HepG2 (cell line): ENCODE data around the gene TEKT5. TPM values are rescaled to one million over a fixed set of nuclear protein-coding genes. Genes with fewer than 3 reads are reported as not detected.

Source experiments
- CCAR2 ChIP-seq: fragments of 200-400 bp; formaldehyde crosslinking; optimal IDR thresholded peaks from 2 replicates; pipeline ENCODE3; 2018; ENCODE audit warnings: low read depth, mild to moderate bottlenecking, low read length, moderate library complexity
- EHMT2 ChIP-seq: fragments of 200-600 bp; sonication (generic); IDR thresholded peaks from 2 replicates; pipeline ENCODE4 v1.7.0; 2017; ENCODE audit warnings: antibody characterized with exemption, low read depth, low read length, borderline replicate concordance
- ETS1 ChIP-seq: sonication (generic); formaldehyde crosslinking; IDR thresholded peaks from 2 replicates; pipeline ENCODE4 v1.4.0; 2020; ENCODE audit warnings: missing genetic modification reagents
- HMGXB4 ChIP-seq, 2 experiments: sonication (generic) in 1 of 2; formaldehyde crosslinking in 1 of 2; IDR thresholded peaks; 2 replicates each; pipeline versions ENCODE4 v1.4.0 to v1.6.1; 2018 to 2020; ENCODE audit warnings: missing genetic modification reagents in 2 of 2, borderline replicate concordance in 1 of 2, low read depth in 1 of 2, mild to moderate bottlenecking in 1 of 2, missing biosample characterization in 1 of 2
- KAT2B ChIP-seq: fragments of 150-350 bp; IDR thresholded peaks from 2 replicates; pipeline ENCODE4 v1.6.1; 2014; ENCODE audit warnings: low read depth, low read length, borderline replicate concordance
- KAT7 ChIP-seq: IDR thresholded peaks from 2 replicates; pipeline ENCODE4 v1.6.1; 2018; ENCODE audit warnings: borderline replicate concordance, missing compliant biosample characterization
- KLF11 ChIP-seq: IDR thresholded peaks from 2 replicates; pipeline ENCODE4 v1.6.1; 2016; ENCODE audit warnings: missing compliant biosample characterization
- MLXIP ChIP-seq: sonication (generic); formaldehyde crosslinking; IDR thresholded peaks from 2 replicates; pipeline ENCODE4 v1.9.0; 2021; ENCODE audit warnings: missing genetic modification reagents, borderline replicate concordance
- PREB ChIP-seq: sonication (generic); formaldehyde crosslinking; IDR thresholded peaks from 2 replicates; pipeline ENCODE4 v1.4.0; 2020; ENCODE audit warnings: missing genetic modification reagents
- TCF7L2 ChIP-seq: IDR thresholded peaks from 2 replicates; pipeline ENCODE4 v1.6.1; 2011; ENCODE audit warnings: mild to moderate bottlenecking, low read depth, low read length, moderate library complexity
- THYN1 ChIP-seq: sonication (generic); formaldehyde crosslinking; IDR thresholded peaks from 2 replicates; pipeline ENCODE4 v1.8.1; 2023; ENCODE audit warnings: low read depth, mild to moderate bottlenecking, moderate library complexity, missing genetic modification reagents, borderline replicate concordance
- ZC3H13 ChIP-seq: sonication (generic); formaldehyde crosslinking; IDR thresholded peaks from 2 replicates; pipeline ENCODE4 v1.8.1; 2023; ENCODE audit warnings: mild to moderate bottlenecking, missing genetic modification reagents, moderate library complexity
- ZFP36L2 ChIP-seq: sonication (generic); formaldehyde crosslinking; IDR thresholded peaks from 2 replicates; pipeline ENCODE4 v1.4.0; 2020; ENCODE audit warnings: missing genetic modification reagents
- ZFP62 ChIP-seq: sonication (generic); formaldehyde crosslinking; IDR thresholded peaks from 2 replicates; pipeline ENCODE4 v1.4.0; 2020; ENCODE audit warnings: missing genetic modification reagents
- ZNF501 ChIP-seq: sonication (generic); formaldehyde crosslinking; IDR thresholded peaks from 2 replicates; pipeline ENCODE4 v1.5.1; 2020; ENCODE audit warnings: mild to moderate bottlenecking, moderate library complexity, missing genetic modification reagents
- ZNF547 ChIP-seq: sonication (generic); formaldehyde crosslinking; IDR thresholded peaks from 2 replicates; pipeline ENCODE4 v1.5.1; 2020; ENCODE audit warnings: mild to moderate bottlenecking, missing genetic modification reagents
- ZNF670 ChIP-seq: sonication (generic); formaldehyde crosslinking; IDR thresholded peaks from 2 replicates; pipeline ENCODE4 v1.8.0; 2022; ENCODE audit warnings: mild to moderate bottlenecking, missing genetic modification reagents, borderline replicate concordance
- ZNF724P ChIP-seq: sonication (generic); formaldehyde crosslinking; IDR thresholded peaks from 2 replicates; pipeline ENCODE4 v1.8.0; 2022; ENCODE audit warnings: missing genetic modification reagents, borderline replicate concordance
- ZSCAN22 ChIP-seq: sonication (generic); formaldehyde crosslinking; IDR thresholded peaks from 2 replicates; pipeline ENCODE4 v1.4.0; 2020; ENCODE audit warnings: mild to moderate bottlenecking, missing genetic modification reagents
- polyA plus RNA-seq, 8 experiments: library from polyadenylated mRNA; depleted of rRNA in 3 of 8; stranded (reverse) in 7 of 8; unstranded in 1 of 8; fragments of >200 nt; fragmentation: Illumina TruSeq in 4 of 8; extraction: Trizol in 4 of 8; gene quantifications; 2 replicates each; pipeline versions ENCODE4 v1.2.1 to v1.2.3, GENCODE V29; 2011 to 2016; ENCODE audit warnings: low read depth in 4 of 8, missing spikeins in 1 of 8, mixed read lengths in 1 of 8; ENCODE audit not compliant: insufficient read depth in 1 of 8
- total RNA-seq, 5 experiments: library from RNA; depleted of rRNA; stranded (reverse); fragments of >200 nt; fragmentation: Illumina TruSeq; extraction: Trizol; gene quantifications; 2 replicates each; pipeline ENCODE4 v1.2.3, GENCODE V29; 2016; ENCODE audit warnings: low read depth in 1 of 5

Gene TEKT5
- total and polyA plus RNA-seq, 2 of the 13 experiments (the other 11 are each of a cell fraction or from before 2014, with no cell fraction given), result 0.16 TPM; not detected in 1

DNA sequence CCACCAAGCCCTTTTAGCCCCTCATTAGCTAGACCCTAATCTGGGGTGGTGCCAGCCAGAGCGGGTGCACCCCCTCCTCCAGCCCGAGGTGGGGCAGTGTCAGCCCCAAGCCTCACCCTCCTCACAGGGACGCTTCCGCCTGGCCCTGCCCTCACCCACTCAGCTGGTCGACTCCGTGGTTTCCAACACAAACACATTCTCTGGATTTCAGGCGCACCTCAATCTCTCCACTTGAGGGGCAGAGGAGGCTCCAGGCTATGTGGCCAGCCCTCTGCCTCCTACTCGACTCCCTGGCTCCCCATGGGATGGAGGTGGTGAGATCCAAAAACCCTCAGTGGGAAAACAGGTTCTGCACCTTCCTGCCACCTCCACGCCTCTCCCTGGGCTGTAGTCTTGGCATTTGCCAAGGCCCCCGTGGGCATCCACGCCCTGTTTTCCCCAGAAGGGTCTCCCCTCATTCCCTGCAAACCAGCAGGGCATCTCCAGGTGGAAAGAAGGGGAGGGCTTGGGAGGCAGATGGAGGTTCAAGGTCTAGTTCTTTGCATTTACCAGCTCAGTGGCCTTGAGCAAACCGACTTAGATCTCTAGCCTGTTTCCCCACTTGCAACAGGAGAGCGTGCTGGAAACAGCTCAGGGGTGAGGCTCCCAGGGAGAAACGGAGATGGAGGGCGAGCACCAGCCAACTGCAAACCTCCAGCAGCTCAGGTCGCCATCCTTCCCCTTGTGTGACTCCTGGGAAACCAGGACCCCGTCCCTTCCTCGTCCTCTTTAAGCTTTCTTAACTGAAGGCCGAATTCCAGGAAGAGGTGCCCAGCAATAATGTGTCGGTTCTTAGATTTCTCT, 116.0 kb downstream of the TEKT5 start (continued):
- no peak for TF ChIP-seq ETS1 (CRISPR knock-in tag)
- TF ChIP-seq CCAR2, result no peak
- no peak for TF ChIP-seq ZFP36L2
- no peak for TF ChIP-seq ZFP62
- no peak for TF ChIP-seq ZSCAN22 (CRISPR knock-in tag)
- TF ChIP-seq PREB (CRISPR knock-in tag), result no peak
- no peak for TF ChIP-seq KLF11 (CRISPR knock-in tag)
- no peak for TF ChIP-seq ZNF724P (CRISPR knock-in tag)
- TF ChIP-seq ZC3H13 (CRISPR knock-in tag), result no peak
- no peak for TF ChIP-seq ZNF547 (CRISPR knock-in tag)
- no peak for TF ChIP-seq EHMT2
- TF ChIP-seq HMGXB4 (CRISPR knock-in tag; IDR thresholded peaks at IDR 0.05; ENCODE audit: borderline replicate concordance in 1 of 2, low read depth in 1 of 2), result no peak
- TF ChIP-seq KAT2B, result no peak
- TF ChIP-seq ZNF501, result no peak
- TF ChIP-seq THYN1 (CRISPR knock-in tag), result no peak
- peak; percentile 77; the same call in 1 of the 2 replicates for TF ChIP-seq KAT7 (CRISPR knock-in tag)
- TF ChIP-seq ZNF670, result no peak
- no peak for TF ChIP-seq MLXIP (CRISPR knock-in tag)
- TF ChIP-seq TCF7L2, result no peak
